Activated CD4-positive, alpha-beta memory T cell treated with anti-CD3 and anti-CD28 coated beads, Interleukin-2, amount 10 ng/mL, durations not matched to agents 7 days and 5 days (primary cell): ENCODE measurements around the gene LHX1. TPM values are rescaled to one million over a fixed set of nuclear protein-coding genes. Genes with fewer than 3 reads are reported as not detected.

ENCODE experiments used
- CTCF ChIA-PET: fragments of 350-600 bp; sonication (Branson Sonifier 250); formaldehyde crosslinking; loops from one replicate; lab custom pipeline; 2021; ENCODE audit warnings: antibody characterized with exemption, inconsistent platforms; lab: Charles Lee
- POLR2A ChIA-PET: fragments of 350-600 bp; sonication (Branson Sonifier 250); formaldehyde crosslinking; loops from one replicate; lab custom pipeline; 2021; ENCODE audit warnings: antibody characterized with exemption; lab: Charles Lee
- DNase-seq: peaks from one replicate; pipeline ENCODE4 v3.0.0-alpha.2; 2020
- H3K27ac Mint-ChIP-seq: one replicate; pipeline ENCODE4 v1.8.0; 2021; ENCODE audit warnings: mild to moderate bottlenecking, mixed read lengths
- H3K27me3 Mint-ChIP-seq: one replicate; pipeline ENCODE4 v1.8.0; 2021; ENCODE audit warnings: mixed read lengths
- H3K36me3 Mint-ChIP-seq: one replicate; pipeline ENCODE4 v1.8.0; 2021; ENCODE audit warnings: low read depth, mixed read lengths
- H3K4me1 Mint-ChIP-seq: one replicate; pipeline ENCODE4 v1.8.0; 2021; ENCODE audit warnings: mixed read lengths
- H3K4me3 Mint-ChIP-seq: one replicate; pipeline ENCODE4 v1.8.0; 2021; ENCODE audit warnings: mild to moderate bottlenecking, mixed read lengths
- H3K9me3 Mint-ChIP-seq: one replicate; pipeline ENCODE4 v1.8.0; 2021; ENCODE audit warnings: mixed read lengths
- total RNA-seq, 2 experiments: library from RNA; stranded (reverse); gene quantifications; one replicate each; pipeline ENCODE4 v1.2.3, GENCODE V29; 2021

The LHX1 gene
- total RNA-seq, 2 experiments from 2014 or later: 0.18 TPM

- no peak for DNase-seq
- ChIA-PET POLR2A (no interaction called here), CTCF (interaction anchor here (0.5 kb wide), 1 partner anchor 906 kb away, joined by 3 read pairs; no protein-coding TSS in a partner anchor)
- Mint-ChIP-seq H3K4me3 (no peak overlapping the region), H3K36me3 (no peaks in the 10 kb centered on the region), H3K9me3 (no peaks in the 10 kb centered on the region), H3K27ac (no peak overlapping the region), H3K27me3 (peaks cover 26% of the 10 kb centered on the region), H3K4me1 (no peaks in the 10 kb centered on the region)
Observed at GRCh38 chr17:36910513-36910912, 26.8 kb upstream of the LHX1 start.

GRCh38 chr17:36911001-36911400 is 26.3 kb upstream of the LHX1 start:
- ChIA-PET CTCF (no interaction called here), POLR2A (no interaction called here)
- H3K36me3 Mint-ChIP-seq: no peaks in the 10 kb centered on the region
- H3K27ac Mint-ChIP-seq: no peak overlapping the region
- no peak overlapping the region for H3K4me3 Mint-ChIP-seq
- no peaks in the 10 kb centered on the region for H3K4me1 Mint-ChIP-seq
- peaks cover 26% of the 10 kb centered on the region for H3K27me3 Mint-ChIP-seq
- H3K9me3 Mint-ChIP-seq: no peaks in the 10 kb centered on the region
- DNase-seq: no peak

GRCh38 chr17:36913132-36913531 is 24.1 kb upstream of the LHX1 start:
- Mint-ChIP-seq H3K4me1 (no peaks in the 10 kb centered on the region), H3K36me3 (no peaks in the 10 kb centered on the region), H3K27me3 (peaks cover 23% of the 10 kb centered on the region), H3K9me3 (no peaks in the 10 kb centered on the region), H3K27ac (no peak overlapping the region), H3K4me3 (no peak overlapping the region)
- DNase-seq: no peak
- ChIA-PET CTCF (no interaction called here), POLR2A (no interaction called here)

- Mint-ChIP-seq H3K36me3 (no peaks in the 10 kb centered on the region), H3K4me1 (peaks cover 11% of the 10 kb centered on the region), H3K4me3 (no peak overlapping the region), H3K27me3 (peaks cover 23% of the 10 kb centered on the region), H3K27ac (no peak overlapping the region), H3K9me3 (no peaks in the 10 kb centered on the region)
- ChIA-PET POLR2A (no interaction called here), CTCF (no interaction called here)
- DNase-seq: no peak
Observed at GRCh38 chr17:36918211-36918691, 19.0 kb upstream of the LHX1 start.

GRCh38 chr17:36919407-36919968 is 17.8 kb upstream of the LHX1 start:
- H3K27ac Mint-ChIP-seq: no peak overlapping the region
- no peak for DNase-seq
- peaks cover 26% of the 10 kb centered on the region for H3K27me3 Mint-ChIP-seq
- peaks cover 11% of the 10 kb centered on the region for H3K4me1 Mint-ChIP-seq
- no peak overlapping the region for H3K4me3 Mint-ChIP-seq
- ChIA-PET CTCF (no interaction called here), POLR2A (no interaction called here)
- no peaks in the 10 kb centered on the region for H3K36me3 Mint-ChIP-seq
- no peaks in the 10 kb centered on the region for H3K9me3 Mint-ChIP-seq

- DNase-seq: no peak
- Mint-ChIP-seq H3K4me3 (no peak overlapping the region), H3K4me1 (peaks cover 11% of the 10 kb centered on the region), H3K27ac (no peak overlapping the region), H3K27me3 (peaks cover 26% of the 10 kb centered on the region), H3K36me3 (no peaks in the 10 kb centered on the region), H3K9me3 (no peaks in the 10 kb centered on the region)
- ChIA-PET POLR2A (no interaction called here), CTCF (no interaction called here)
Observed at GRCh38 chr17:36920032-36921005, 17.0 kb upstream of the LHX1 start.

- POLR2A ChIA-PET: interaction anchor here (1.1 kb wide), 1 partner anchor 17 kb away, joined by 3 read pairs; no protein-coding TSS in a partner anchor
- no peaks in the 10 kb centered on the region for H3K9me3 Mint-ChIP-seq
- peak; percentile 52 for DNase-seq
- peaks cover 30% of the 10 kb centered on the region for H3K27me3 Mint-ChIP-seq
- no peak overlapping the region for H3K4me3 Mint-ChIP-seq
- no peak overlapping the region for H3K27ac Mint-ChIP-seq
- peaks cover 11% of the 10 kb centered on the region for H3K4me1 Mint-ChIP-seq
- CTCF ChIA-PET: no interaction called here
- no peaks in the 10 kb centered on the region for H3K36me3 Mint-ChIP-seq
Observed at GRCh38 chr17:36921095-36921851, 16.0 kb upstream of the LHX1 start.

GRCh38 chr17:36922175-36922574 is 15.1 kb upstream of the LHX1 start:
- Mint-ChIP-seq H3K4me3 (no peak overlapping the region), H3K36me3 (no peaks in the 10 kb centered on the region), H3K4me1 (peaks cover 11% of the 10 kb centered on the region), H3K27ac (no peak overlapping the region), H3K27me3 (peaks cover 33% of the 10 kb centered on the region), H3K9me3 (no peaks in the 10 kb centered on the region)
- DNase-seq: no peak
- POLR2A ChIA-PET: interaction anchor here (1.1 kb wide), 1 partner anchor 17 kb away, joined by 3 read pairs; no protein-coding TSS in a partner anchor
- CTCF ChIA-PET: no interaction called here

GRCh38 chr17:36923814-36924221 is 13.5 kb upstream of the LHX1 start:
- CTCF ChIA-PET: no interaction called here
- no peaks in the 10 kb centered on the region for H3K36me3 Mint-ChIP-seq
- DNase-seq: no peak
- H3K27ac Mint-ChIP-seq: no peak overlapping the region
- no peak overlapping the region for H3K4me3 Mint-ChIP-seq
- no peaks in the 10 kb centered on the region for H3K9me3 Mint-ChIP-seq
- POLR2A ChIA-PET: no interaction called here
- peaks cover 19% of the 10 kb centered on the region for H3K4me1 Mint-ChIP-seq
- H3K27me3 Mint-ChIP-seq: peaks cover 44% of the 10 kb centered on the region

- Mint-ChIP-seq H3K4me1 (peaks cover 13% of the 10 kb centered on the region), H3K36me3 (no peaks in the 10 kb centered on the region), H3K4me3 (no peak overlapping the region), H3K27ac (no peak overlapping the region), H3K27me3 (peaks cover 52% of the 10 kb centered on the region), H3K9me3 (no peaks in the 10 kb centered on the region)
- no peak for DNase-seq
- ChIA-PET CTCF (no interaction called here), POLR2A (no interaction called here)
Observed at GRCh38 chr17:36926226-36926625, 11.0 kb upstream of the LHX1 start.

- Mint-ChIP-seq H3K36me3 (no peaks in the 10 kb centered on the region), H3K4me1 (peaks cover 9% of the 10 kb centered on the region), H3K27ac (no peak overlapping the region), H3K9me3 (no peaks in the 10 kb centered on the region), H3K27me3 (peaks cover 56% of the 10 kb centered on the region), H3K4me3 (no peak overlapping the region)
- ChIA-PET POLR2A (no interaction called here), CTCF (no interaction called here)
- no peak for DNase-seq
Observed at GRCh38 chr17:36926701-36927100, 10.6 kb upstream of the LHX1 start.

GRCh38 chr17:36928471-36929345 is 8.6 kb upstream of the LHX1 start:
- Mint-ChIP-seq H3K9me3 (no peaks in the 10 kb centered on the region), H3K36me3 (peaks cover 4% of the 10 kb centered on the region), H3K27me3 (peaks cover 72% of the 10 kb centered on the region), H3K27ac (no peak overlapping the region), H3K4me3 (no peak overlapping the region), H3K4me1 (peaks cover 25% of the 10 kb centered on the region)
- DNase-seq: no peak
- POLR2A ChIA-PET: no interaction called here
- CTCF ChIA-PET: no interaction called here
